HFF-Myc (cell line): ENCODE data around the gene FBXO21.

Experiments used
- DNase-seq: peaks from one replicate; pipeline ENCODE4 v3.0.0-alpha.2; 2011; ENCODE audit warnings: low read depth; ENCODE audit errors: extremely low read depth
- H3K4me3 ChIP-seq: replicated peaks from 2 replicates; pipeline ENCODE4 v1.5.1; 2011; ENCODE audit warnings: low read depth, mild to moderate bottlenecking, control low read depth, low read length
- TF ChIP-seq, protein P1 (sequence below): IDR thresholded peaks from 2 replicates; pipeline ENCODE4 v1.5.1; 2012; ENCODE audit warnings: mild to moderate bottlenecking, low read depth, low read length, control low read depth; ENCODE audit errors: missing control alignments

FBXO21 gene

DNA sequence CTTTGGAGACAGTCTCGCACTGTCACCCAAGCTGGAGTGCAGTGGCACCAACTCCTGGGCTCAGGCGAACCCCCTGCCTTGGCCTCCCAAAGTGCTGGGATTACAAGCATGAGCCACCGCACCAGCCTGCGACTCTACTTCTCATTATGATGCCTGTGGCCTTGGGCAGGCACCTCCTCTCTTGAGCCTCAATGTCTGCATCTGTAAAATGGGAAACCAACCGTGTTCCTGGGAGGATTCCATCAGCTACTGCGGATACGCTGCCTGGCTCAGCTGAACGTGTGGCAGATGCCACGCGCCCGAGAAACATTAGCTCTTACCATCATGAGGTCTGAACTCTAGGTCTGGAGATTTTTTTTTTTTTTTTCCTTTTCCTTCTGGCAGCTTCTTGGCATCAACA, 96.8 kb downstream of the FBXO21 start:
- H3K4me3 ChIP-seq: no peak overlapping the region
- TF ChIP-seq, protein P1, sequence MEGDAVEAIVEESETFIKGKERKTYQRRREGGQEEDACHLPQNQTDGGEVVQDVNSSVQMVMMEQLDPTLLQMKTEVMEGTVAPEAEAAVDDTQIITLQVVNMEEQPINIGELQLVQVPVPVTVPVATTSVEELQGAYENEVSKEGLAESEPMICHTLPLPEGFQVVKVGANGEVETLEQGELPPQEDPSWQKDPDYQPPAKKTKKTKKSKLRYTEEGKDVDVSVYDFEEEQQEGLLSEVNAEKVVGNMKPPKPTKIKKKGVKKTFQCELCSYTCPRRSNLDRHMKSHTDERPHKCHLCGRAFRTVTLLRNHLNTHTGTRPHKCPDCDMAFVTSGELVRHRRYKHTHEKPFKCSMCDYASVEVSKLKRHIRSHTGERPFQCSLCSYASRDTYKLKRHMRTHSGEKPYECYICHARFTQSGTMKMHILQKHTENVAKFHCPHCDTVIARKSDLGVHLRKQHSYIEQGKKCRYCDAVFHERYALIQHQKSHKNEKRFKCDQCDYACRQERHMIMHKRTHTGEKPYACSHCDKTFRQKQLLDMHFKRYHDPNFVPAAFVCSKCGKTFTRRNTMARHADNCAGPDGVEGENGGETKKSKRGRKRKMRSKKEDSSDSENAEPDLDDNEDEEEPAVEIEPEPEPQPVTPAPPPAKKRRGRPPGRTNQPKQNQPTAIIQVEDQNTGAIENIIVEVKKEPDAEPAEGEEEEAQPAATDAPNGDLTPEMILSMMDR: no peak
- no peak for DNase-seq

GRCh38 chr12:117092886-117093285, 97.4 kb downstream of the FBXO21 start:
- TF ChIP-seq, protein P1: no peak
- no peak overlapping the region for H3K4me3 ChIP-seq
- no peak for DNase-seq

DNA sequence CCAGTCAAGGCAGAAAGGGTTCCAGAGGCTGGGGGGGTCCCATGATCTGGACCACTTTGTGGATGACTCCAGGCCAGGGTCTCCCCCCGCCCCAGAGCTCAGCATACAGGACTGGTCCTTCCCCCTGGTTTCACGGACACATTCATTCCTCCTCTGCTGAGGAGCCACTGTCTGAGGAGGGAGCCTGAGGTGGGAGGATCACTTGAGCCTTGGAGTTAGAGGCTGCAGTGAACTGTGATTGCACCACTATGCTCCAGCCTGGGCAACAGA, 97.8 kb downstream of the FBXO21 start:
- no peak overlapping the region for H3K4me3 ChIP-seq
- no peak for DNase-seq
- TF ChIP-seq, protein P1: no peak
